Activated CD4-positive, alpha-beta T cell treated with anti-CD3 and anti-CD28 coated beads, Interleukin-2, Interleukin-6, amounts not matched to agents 100 ng/mL and 50 ng/mL, durations not matched to agents 16 hours and 8 hours (primary cell): ENCODE results near the gene RELA.
A peak's percentile ranks its signal among the peaks of the same experiment; 100 is the strongest.
"Not testable (repeated sequence)": the region's sequence is repeated elsewhere in the genome, so short reads cannot be mapped to it uniquely, and the experiment has no call there.

Experiments used
- DNase-seq: peaks from one replicate; pipeline ENCODE4 v3.0.0-alpha.2; 2020

Gene RELA

GRCh38 chr11:65663639-65664200 lies 1.0 kb upstream of the RELA start:
- peak; percentile 50 for DNase-seq

GRCh38 chr11:65662247-65662798 lies 393 bp downstream of the RELA start:
- no peak for DNase-seq

GRCh38 chr11:65661599-65662246 lies 993 bp downstream of the RELA start:
- DNase-seq, result no peak

GRCh38 chr11:65660908-65661307 lies 1.8 kb downstream of the RELA start:
- DNase-seq, result not testable (repeated sequence)

DNA sequence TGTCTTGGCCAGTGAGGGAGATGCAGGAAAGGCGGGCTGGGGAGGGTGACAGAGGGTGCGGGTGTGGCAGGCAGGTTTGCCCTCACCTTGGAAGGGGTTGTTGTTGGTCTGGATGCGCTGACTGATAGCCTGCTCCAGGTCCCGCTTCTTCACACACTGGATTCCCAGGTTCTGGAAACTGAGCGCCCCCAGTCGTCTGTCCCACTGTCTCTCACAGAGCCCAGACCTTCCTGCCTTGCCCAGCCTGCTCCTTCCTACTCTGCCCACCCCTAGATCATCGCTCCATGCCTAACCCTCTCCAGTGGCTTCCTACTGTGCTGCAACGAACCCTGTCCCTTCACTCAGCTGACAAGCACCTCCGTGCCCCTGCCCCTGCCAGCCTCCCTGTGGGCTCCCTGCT lies 2.7 kb downstream of the RELA start:
- no peak for DNase-seq

DNA sequence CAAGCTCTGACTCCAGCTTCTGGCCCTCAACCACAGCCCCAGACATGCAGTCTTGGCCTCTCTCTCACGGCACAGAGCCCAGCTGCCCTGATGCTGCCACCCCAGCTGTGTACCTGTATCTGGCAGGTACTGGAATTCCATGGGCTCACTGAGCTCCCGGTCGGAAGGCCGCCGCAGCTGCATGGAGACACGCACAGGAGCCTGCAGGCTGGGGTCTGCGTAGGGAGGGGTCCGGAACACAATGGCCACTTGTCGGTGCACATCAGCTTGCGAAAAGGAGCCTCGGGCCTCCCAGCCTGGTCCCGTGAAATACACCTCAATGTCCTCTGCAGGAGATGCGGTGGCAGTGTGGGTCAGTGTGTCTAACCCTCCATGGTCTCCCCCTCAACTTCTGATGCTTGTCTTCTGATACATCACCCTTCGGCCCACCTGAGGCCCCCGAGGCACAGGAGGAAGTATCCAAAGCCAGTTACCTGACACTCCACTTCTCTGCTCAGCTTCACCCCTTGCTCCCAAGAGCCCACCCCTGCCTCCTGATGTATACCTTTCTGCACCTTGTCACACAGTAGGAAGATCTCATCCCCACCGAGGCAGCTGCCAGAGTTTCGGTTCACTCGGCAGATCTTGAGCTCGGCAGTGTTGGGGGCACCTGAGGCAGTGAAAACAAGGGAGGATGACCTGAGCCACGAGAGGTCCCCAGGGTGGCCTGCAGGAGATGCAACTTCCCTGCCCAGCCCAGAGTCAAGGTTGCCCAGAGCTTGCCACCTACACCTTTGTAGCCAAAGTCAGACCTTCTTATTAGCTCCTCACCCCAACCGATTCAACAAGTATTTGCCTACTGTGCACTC lies 4.3 kb downstream of the RELA start:
- DNase-seq, result no peak

GRCh38 chr11:65657426-65657825 lies 5.3 kb downstream of the RELA start:
- DNase-seq, result no peak

DNA sequence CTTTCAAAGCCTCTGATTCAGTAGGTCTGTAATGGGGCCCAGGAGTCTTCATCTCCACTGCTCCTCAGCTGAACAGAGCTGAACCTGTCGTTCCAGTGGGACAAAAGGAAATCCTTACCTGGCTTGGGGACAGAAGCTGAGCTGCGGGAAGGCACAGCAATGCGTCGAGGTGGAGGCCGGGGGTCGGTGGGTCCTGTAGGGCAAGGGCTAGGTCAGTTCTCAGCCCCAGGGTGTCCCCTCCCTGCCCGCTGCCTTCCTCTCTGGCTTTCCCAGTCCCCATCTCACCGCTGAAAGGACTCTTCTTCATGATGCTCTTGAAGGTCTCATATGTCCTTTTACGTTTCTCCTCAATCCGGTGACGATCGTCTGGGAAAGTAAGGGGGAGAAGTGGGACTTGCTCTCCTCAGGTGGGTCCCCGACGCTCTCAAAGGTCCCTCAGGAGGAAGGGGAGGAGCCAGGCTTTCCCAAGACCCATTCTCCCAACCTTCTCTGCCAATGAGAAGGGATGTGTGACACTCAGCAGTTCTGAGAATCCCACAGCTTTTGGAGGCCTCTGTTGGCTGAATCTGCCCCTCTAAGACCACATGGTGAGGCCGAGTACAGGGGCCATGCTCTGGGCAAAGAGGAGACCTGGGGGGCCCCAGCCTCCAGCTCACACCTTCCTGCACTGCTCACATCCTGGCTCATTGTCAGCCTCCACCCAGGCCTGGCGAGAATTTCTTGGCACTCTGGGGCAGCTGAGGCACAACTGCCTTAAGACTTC lies 7.0 kb downstream of the RELA start:
- no peak for DNase-seq

- DNase-seq, result no peak
Measured at GRCh38 chr11:65654375-65655349, 8.1 kb downstream of the RELA start.

GRCh38 chr11:65653229-65654225 lies 9.2 kb downstream of the RELA start:
- no peak for DNase-seq

DNA sequence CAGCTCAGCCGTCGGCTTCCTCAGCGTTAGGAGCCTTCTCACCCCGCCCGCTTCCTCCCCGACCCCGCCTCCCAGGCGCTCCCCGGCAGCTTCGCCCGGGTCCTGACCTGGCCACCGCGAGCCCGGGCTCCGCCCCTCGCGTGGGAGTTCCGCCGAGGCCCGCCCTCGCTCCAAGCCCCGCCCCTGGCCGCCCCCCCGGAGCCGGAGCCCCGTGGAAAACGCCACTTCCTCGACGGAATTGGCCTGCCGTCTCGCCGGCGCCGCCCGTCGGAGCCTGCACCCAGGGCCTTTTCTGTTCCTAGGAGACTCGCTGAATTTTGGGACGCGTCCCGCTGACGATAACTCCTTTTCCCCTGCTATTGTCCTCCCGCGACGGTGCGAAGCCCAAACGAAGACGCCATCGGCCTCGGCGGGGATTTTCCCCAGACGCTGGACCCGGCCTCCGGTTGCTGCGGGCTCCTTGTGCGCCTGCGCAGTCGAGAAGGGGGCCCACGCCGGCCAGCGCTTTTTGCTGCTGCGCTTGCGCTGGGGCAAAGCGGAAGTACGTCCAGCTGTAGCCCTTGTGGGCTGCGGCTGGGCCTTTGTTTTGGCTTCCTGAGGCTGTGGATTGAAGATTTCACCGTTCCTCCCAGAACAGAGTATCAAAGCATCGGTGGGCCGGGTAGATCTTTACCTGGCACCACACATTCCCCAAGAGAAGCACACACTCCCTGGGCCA lies 10.0 kb downstream of the RELA start:
- peak; percentile 95 for DNase-seq

DNA sequence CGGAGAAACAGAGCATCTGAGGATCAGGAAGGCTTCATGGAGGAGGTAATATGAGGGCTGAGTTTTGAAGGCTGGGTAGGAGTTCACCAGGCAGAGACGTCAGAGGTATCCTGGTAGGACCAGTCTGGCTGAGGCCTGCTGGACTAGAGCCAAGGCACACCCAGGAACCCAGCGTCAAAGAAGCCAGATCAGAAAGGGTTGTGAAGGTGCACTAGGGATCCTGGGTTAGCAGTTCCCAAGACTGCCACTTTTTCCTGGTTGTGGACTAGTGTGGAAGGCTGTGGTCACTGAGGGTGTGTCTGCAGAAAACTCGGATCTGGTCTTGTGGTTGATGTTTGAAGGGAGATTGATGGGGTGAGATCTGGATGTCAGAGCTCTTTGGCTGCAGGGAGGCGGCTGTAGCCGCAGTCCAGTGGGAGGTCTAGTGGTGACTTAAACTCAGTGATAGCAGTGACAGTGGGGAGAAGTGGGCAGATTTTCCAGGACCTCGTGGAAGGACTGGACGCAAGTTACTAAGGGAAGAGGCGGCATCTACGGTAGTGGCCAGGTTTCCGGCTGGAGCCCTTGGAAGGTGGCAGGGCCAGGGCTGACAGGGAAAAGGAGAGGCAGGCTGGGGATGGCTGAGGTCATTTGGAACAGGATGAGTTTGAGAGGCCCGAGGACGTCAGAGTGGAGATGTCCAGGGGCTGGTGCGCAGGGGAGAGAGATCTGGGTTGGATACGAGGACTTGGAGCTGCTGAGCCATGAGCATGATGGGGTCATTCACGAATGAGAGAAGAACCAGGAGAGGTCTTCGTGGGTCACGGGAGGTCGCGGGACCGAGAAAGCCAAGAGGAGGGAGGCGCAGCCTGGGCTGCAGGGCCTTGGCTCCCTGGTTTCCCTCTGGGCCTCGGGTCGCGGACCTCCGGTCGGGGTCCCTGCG lies 10.9 kb downstream of the RELA start:
- no peak for DNase-seq

DNA sequence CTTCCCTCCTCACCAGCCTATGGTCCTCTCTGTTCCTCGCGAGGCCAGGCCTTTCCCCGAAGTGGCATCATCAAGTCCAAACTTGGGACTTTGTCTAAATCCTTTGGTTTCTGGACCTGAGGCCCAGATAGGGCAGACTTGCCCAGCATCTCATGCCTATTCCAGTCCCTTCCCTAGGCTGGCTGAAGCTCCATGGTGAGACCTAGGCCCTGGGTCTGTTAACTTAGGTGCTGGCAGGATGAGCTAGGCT lies 11.5 kb downstream of the RELA start:
- no peak for DNase-seq

- DNase-seq, result no peak
Measured at GRCh38 chr11:65650547-65651338, 12.0 kb downstream of the RELA start.

GRCh38 chr11:65649656-65650546 lies 12.8 kb downstream of the RELA start:
- no peak for DNase-seq

DNA sequence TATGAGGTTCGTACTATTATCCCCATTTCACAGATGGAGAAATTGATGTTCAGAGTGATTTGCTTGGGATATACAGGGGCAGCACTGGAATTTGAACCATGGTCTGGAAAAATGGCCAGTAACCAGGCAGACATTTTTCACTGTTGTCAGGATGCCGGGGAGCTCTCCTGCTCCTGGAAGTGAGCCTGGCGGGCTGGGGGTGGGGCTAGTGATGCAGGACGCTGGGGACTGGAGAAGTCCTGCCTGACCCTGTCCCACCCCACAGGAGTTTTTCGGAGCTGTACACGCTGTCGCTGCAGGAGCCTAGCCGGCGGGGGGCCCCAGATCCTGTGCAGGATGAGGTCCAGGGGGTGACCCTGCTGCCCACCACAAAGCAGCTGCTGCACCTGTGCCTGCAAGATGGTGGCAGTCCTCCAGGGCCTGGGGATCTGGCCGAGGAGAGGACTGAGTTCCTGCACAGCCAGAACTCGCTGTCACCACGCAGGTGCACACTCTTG lies 13.7 kb downstream of the RELA start:
- DNase-seq, result no peak
